ENCODE measurements around the gene CDIP1. TPM values are rescaled to one million over a fixed set of nuclear protein-coding genes. Genes with fewer than 3 reads are reported as not detected.

Gene CDIP1
- total RNA-seq, 1 donor from 2014 or later = 36.4 TPM

DNA sequence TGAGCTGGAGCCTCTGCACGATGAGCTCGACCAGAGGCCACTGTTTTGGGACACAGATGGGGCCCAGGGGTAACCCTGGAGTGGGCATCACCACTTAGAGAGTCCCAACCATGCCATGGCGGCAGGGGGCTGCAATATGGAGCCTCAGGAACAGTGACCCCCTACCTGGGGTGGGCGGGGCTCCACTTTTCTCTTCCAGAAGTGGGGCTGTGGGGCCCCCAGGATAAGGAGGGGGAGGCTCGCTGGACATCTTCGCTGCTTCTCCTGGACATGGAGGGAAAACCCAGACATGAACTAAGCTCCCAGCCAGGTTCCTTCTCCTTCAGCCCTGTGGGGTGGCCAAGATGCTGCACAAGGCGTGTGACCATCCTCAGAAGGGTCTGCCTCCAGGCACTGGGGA lies 24.7 kb downstream of the CDIP1 start:
- TF ChIP-seq, protein P1, sequence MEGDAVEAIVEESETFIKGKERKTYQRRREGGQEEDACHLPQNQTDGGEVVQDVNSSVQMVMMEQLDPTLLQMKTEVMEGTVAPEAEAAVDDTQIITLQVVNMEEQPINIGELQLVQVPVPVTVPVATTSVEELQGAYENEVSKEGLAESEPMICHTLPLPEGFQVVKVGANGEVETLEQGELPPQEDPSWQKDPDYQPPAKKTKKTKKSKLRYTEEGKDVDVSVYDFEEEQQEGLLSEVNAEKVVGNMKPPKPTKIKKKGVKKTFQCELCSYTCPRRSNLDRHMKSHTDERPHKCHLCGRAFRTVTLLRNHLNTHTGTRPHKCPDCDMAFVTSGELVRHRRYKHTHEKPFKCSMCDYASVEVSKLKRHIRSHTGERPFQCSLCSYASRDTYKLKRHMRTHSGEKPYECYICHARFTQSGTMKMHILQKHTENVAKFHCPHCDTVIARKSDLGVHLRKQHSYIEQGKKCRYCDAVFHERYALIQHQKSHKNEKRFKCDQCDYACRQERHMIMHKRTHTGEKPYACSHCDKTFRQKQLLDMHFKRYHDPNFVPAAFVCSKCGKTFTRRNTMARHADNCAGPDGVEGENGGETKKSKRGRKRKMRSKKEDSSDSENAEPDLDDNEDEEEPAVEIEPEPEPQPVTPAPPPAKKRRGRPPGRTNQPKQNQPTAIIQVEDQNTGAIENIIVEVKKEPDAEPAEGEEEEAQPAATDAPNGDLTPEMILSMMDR (IDR thresholded peaks at IDR 0.05) = no peak
- no peak for DNase-seq (ENCODE audit: low spot score)
- Mint-ChIP-seq H3K27me3 (ENCODE audit: low read depth) (no peaks in the 10 kb centered on the region), H3K36me3 (ENCODE audit: low read depth) (peaks cover 13% of the 10 kb centered on the region), H3K4me1 (ENCODE audit: low read depth) (peaks cover 11% of the 10 kb centered on the region), H3K9me3 (ENCODE audit: low read depth) (no peaks in the 10 kb centered on the region), H3K4me3 (ENCODE audit: unreplicated experiment) (no peak overlapping the region), H3K27ac (ENCODE audit: unreplicated experiment) (no peak overlapping the region)

GRCh38 chr16:4513086-4513860 lies 25.3 kb downstream of the CDIP1 start:
- Mint-ChIP-seq H3K36me3 (ENCODE audit: low read depth) (peaks cover 13% of the 10 kb centered on the region), H3K9me3 (ENCODE audit: low read depth) (no peaks in the 10 kb centered on the region), H3K27me3 (ENCODE audit: low read depth) (no peaks in the 10 kb centered on the region), H3K4me3 (ENCODE audit: unreplicated experiment) (no peak overlapping the region), H3K27ac (ENCODE audit: unreplicated experiment) (no peak overlapping the region), H3K4me1 (ENCODE audit: low read depth) (peaks cover 11% of the 10 kb centered on the region)
- TF ChIP-seq, protein P1 (IDR thresholded peaks at IDR 0.05) = no peak
- DNase-seq (ENCODE audit: low spot score) = no peak

GRCh38 chr16:4512473-4512872 lies 26.1 kb downstream of the CDIP1 start:
- H3K36me3 Mint-ChIP-seq (ENCODE audit: low read depth) = peaks cover 18% of the 10 kb centered on the region
- TF ChIP-seq, protein P1 (IDR thresholded peaks at IDR 0.05) = no peak
- no peak overlapping the region for H3K4me3 Mint-ChIP-seq (ENCODE audit: unreplicated experiment)
- H3K9me3 Mint-ChIP-seq (ENCODE audit: low read depth) = no peaks in the 10 kb centered on the region
- DNase-seq (ENCODE audit: low spot score) = no peak
- H3K4me1 Mint-ChIP-seq (ENCODE audit: low read depth) = peaks cover 11% of the 10 kb centered on the region
- no peaks in the 10 kb centered on the region for H3K27me3 Mint-ChIP-seq (ENCODE audit: low read depth)
- no peak overlapping the region for H3K27ac Mint-ChIP-seq (ENCODE audit: unreplicated experiment)

DNA sequence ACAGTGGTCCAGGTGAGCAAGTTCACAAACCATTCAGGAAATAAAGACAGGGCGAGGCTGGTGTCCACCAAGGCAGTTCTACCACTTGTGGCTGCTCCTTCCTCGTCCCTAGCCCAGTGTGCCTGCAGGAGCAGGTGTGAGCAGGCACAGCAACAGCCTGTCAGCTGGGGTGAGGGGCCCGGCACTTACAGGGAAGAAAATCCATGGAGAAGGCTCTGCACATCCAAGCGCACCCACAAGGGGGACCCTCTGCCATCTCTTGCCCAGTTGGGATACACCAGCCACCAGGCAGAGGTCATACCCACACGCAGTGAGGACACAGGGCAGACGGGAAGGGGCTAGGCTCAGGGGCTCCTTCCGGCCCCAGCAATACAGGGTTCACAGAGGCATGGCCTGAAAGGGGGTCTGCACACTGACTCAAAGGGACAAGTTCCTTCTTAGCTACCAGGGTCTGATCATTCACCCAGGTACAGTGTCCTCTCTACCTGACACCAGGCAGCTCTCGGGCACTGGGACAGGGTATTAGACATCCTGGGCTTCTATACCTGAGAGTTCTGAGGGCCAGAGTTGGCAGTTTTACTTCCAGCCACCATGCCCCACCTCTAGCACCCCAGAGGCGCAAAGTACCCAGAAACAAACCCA lies 27.0 kb downstream of the CDIP1 start:
- Mint-ChIP-seq H3K4me3 (ENCODE audit: unreplicated experiment) (no peak overlapping the region), H3K4me1 (ENCODE audit: low read depth) (peaks cover 11% of the 10 kb centered on the region), H3K9me3 (ENCODE audit: low read depth) (no peaks in the 10 kb centered on the region), H3K27ac (ENCODE audit: unreplicated experiment) (peak overlapping the region; percentile 8), H3K36me3 (ENCODE audit: low read depth) (peaks cover 20% of the 10 kb centered on the region), H3K27me3 (ENCODE audit: low read depth) (no peaks in the 10 kb centered on the region)
- TF ChIP-seq, protein P1 (IDR thresholded peaks at IDR 0.05) = peak; percentile 73
- DNase-seq (ENCODE audit: low spot score) = no peak

- no peak overlapping the region for H3K27ac Mint-ChIP-seq (ENCODE audit: unreplicated experiment)
These were observed 27.7 kb downstream of the CDIP1 start for GRCh38 chr16:4510747-4511426.

More at GRCh38 chr16:4510747-4511426, 27.7 kb downstream of the CDIP1 start:
- Mint-ChIP-seq H3K27me3 (ENCODE audit: low read depth) (no peaks in the 10 kb centered on the region), H3K36me3 (ENCODE audit: low read depth) (peaks cover 23% of the 10 kb centered on the region), H3K9me3 (ENCODE audit: low read depth) (no peaks in the 10 kb centered on the region), H3K4me1 (ENCODE audit: low read depth) (peaks cover 9% of the 10 kb centered on the region), H3K4me3 (ENCODE audit: unreplicated experiment) (no peak overlapping the region)
- TF ChIP-seq, protein P1 (IDR thresholded peaks at IDR 0.05) = no peak
- no peak for DNase-seq (ENCODE audit: low spot score)

Measured in chondrocyte (in vitro differentiated cells).